ENCODE measurements around the gene KCNN3. TPM values are rescaled to one million over a fixed set of nuclear protein-coding genes. Genes with fewer than 3 reads are reported as not detected.

Gene KCNN3
- total RNA-seq, 1 donor from 2014 or later: under 0.01 TPM

GRCh38 chr1:154797175-154797574 lies 72.9 kb downstream of the KCNN3 start:
- no peak for DNase-seq (ENCODE audit: low read depth)
- H3K4me3 ChIP-seq (ENCODE audit: low read depth, low read length): no peak overlapping the region
- TF ChIP-seq CTCF (conservative IDR thresholded peaks at IDR 0.05; ENCODE audit: low read depth, low read length): no peak

- TF ChIP-seq CTCF (conservative IDR thresholded peaks at IDR 0.05; ENCODE audit: low read depth, low read length): no peak
- H3K4me3 ChIP-seq (ENCODE audit: low read depth, low read length): no peak overlapping the region
- no peak for DNase-seq (ENCODE audit: low read depth)
Observed at GRCh38 chr1:154796303-154796892, 73.7 kb downstream of the KCNN3 start.

- no peak for TF ChIP-seq CTCF (conservative IDR thresholded peaks at IDR 0.05; ENCODE audit: low read depth, low read length)
- no peak overlapping the region for H3K4me3 ChIP-seq (ENCODE audit: low read depth, low read length)
- DNase-seq (ENCODE audit: low read depth): no peak
Observed at GRCh38 chr1:154794608-154795007, 75.5 kb downstream of the KCNN3 start.

GRCh38 chr1:154793685-154794084 lies 76.4 kb downstream of the KCNN3 start:
- TF ChIP-seq CTCF (conservative IDR thresholded peaks at IDR 0.05; ENCODE audit: low read depth, low read length): no peak

GRCh38 chr1:154792899-154793298 lies 77.2 kb downstream of the KCNN3 start:
- no peak for DNase-seq (ENCODE audit: low read depth)
- H3K4me3 ChIP-seq (ENCODE audit: low read depth, low read length): no peak overlapping the region
- TF ChIP-seq CTCF (conservative IDR thresholded peaks at IDR 0.05; ENCODE audit: low read depth, low read length): no peak

More at GRCh38 chr1:154793685-154794084, 76.4 kb downstream of the KCNN3 start:
- DNase-seq (ENCODE audit: low read depth): no peak
- H3K4me3 ChIP-seq (ENCODE audit: low read depth, low read length): no peak overlapping the region

GRCh38 chr1:154791292-154792166 lies 78.6 kb downstream of the KCNN3 start:
- TF ChIP-seq CTCF (conservative IDR thresholded peaks at IDR 0.05; ENCODE audit: low read depth, low read length): no peak
- DNase-seq (ENCODE audit: low read depth): no peak
- no peak overlapping the region for H3K4me3 ChIP-seq (ENCODE audit: low read depth, low read length)
